Activated T-cell treated with anti-CD3 and anti-CD28 coated beads, Interleukin-2, amount 50 U/mL, for 72 hours (primary cell): ENCODE data around the gene NOC4L. TPM values are rescaled to one million over a fixed set of nuclear protein-coding genes. Genes with fewer than 3 reads are reported as not detected.

ENCODE experiments used
- total RNA-seq, 2 donors: library from RNA; stranded (reverse); gene quantifications; one replicate each; pipeline ENCODE4 v1.2.3, GENCODE V29; 2022

Gene NOC4L
- total RNA-seq, 2 donors from 2014 or later = 19.4 to 21.2 TPM

Other genes with a start within 250 kb of the NOC4L start
- 10 to 100 TPM; 29.8 to 31.2 TPM for gene ULK1, start 249.8 kb upstream of the NOC4L start, total RNA-seq
- gene PUS1, start 215.2 kb upstream of the NOC4L start, total RNA-seq = 10 to 100 TPM; 37.3 to 53.4 TPM
- 10 to 100 TPM; 51.7 to 52.3 TPM for gene EP400, start 194.5 kb upstream of the NOC4L start, total RNA-seq
- 10 to 100 TPM; 18.3 to 23.4 TPM for gene DDX51, start 138 bp upstream of the NOC4L start, total RNA-seq
- gene GALNT9, start 185.1 kb downstream of the NOC4L start, total RNA-seq = under 1 TPM; 0.42 to 0.53 TPM